PC-9 (cell line): Measurements from ENCODE around the gene ANKS4B. TPM values are rescaled to one million over a fixed set of nuclear protein-coding genes. Genes with fewer than 3 reads are reported as not detected.

Experiments
- BruUV-seq: library from RNA; stranded (reverse); fragments of 400-500 nt; replicated peaks from 2 replicates; lab custom pipeline; 2021; lab: Mats Ljungman, UMichigan
- CTCF ChIA-PET: fragments of 300-600 bp; sonication (Branson Sonifier 250); formaldehyde crosslinking; loops from one replicate; lab custom pipeline; 2022; ENCODE audit warnings: antibody characterized with exemption; lab: Charles Lee
- POLR2A ChIA-PET: fragments of 300-600 bp; sonication (Branson Sonifier 250); formaldehyde crosslinking; loops from one replicate; lab custom pipeline; 2022; ENCODE audit warnings: antibody characterized with exemption; ENCODE audit not compliant: unreplicated experiment; lab: Charles Lee
- DNase-seq, 2 experiments: peaks; one replicate each; pipeline versions ENCODE4 v3.0.0 to v3.0.0-alpha.2; 2015 to 2022; ENCODE audit warnings: mixed read lengths in 1 of 2
- H2AFZ ChIP-seq: fragments of 200-600 bp; sonication (generic); 2 replicates; pipeline ENCODE4 v1.8.1; 2017; ENCODE audit warnings: antibody characterized with exemption
- H3F3A ChIP-seq: fragments of 200-600 bp; sonication (generic); 2 replicates; pipeline ENCODE4 v1.8.1; 2017; ENCODE audit warnings: antibody characterized with exemption, mild to moderate bottlenecking, low read depth; ENCODE audit not compliant: insufficient read depth
- H3K27ac ChIP-seq: fragments of 200-600 bp; sonication (generic); 2 replicates; pipeline ENCODE4 v1.6.1; 2016; ENCODE audit warnings: mixed run types
- H3K27me3 ChIP-seq: fragments of 200-600 bp; sonication (generic); 2 replicates; pipeline ENCODE4 v1.6.1; 2016; ENCODE audit warnings: low read depth, mixed run types; ENCODE audit not compliant: insufficient read depth
- H3K36me3 ChIP-seq: fragments of 200-600 bp; sonication (generic); 2 replicates; pipeline ENCODE4 v1.6.1; 2016; ENCODE audit warnings: low read depth, mixed run types
- H3K4me1 ChIP-seq: fragments of 200-600 bp; sonication (generic); replicated peaks from 2 replicates; pipeline ENCODE4 v1.6.1; 2016; ENCODE audit warnings: mixed run types; ENCODE audit not compliant: insufficient read depth
- H3K4me2 ChIP-seq: fragments of 200-600 bp; sonication (generic); 2 replicates; pipeline ENCODE4 v1.6.1; 2017; ENCODE audit warnings: mixed run types
- H3K4me3 ChIP-seq: fragments of 200-600 bp; sonication (generic); 2 replicates; pipeline ENCODE4 v1.6.1; 2016; ENCODE audit warnings: mixed run types
- H3K79me2 ChIP-seq: fragments of 200-600 bp; sonication (generic); 2 replicates; pipeline ENCODE4 v1.6.1; 2017; ENCODE audit warnings: low read depth, mixed run types
- H3K9me2 ChIP-seq: fragments of 200-600 bp; sonication (generic); 2 replicates; pipeline ENCODE4 v1.8.1; 2017; ENCODE audit warnings: mild to moderate bottlenecking; ENCODE audit not compliant: insufficient read depth
- H3K9me3 ChIP-seq: fragments of 200-600 bp; sonication (generic); 2 replicates; pipeline ENCODE4 v1.8.1; 2016; ENCODE audit warnings: low read depth; ENCODE audit not compliant: insufficient read depth
- H4K20me1 ChIP-seq: fragments of 200-600 bp; sonication (generic); 2 replicates; pipeline ENCODE4 v1.8.1; 2017; ENCODE audit not compliant: insufficient read depth
- EZH2 ChIP-seq: fragments of 200-600 bp; sonication (generic); IDR thresholded peaks from 2 replicates; pipeline ENCODE4 v1.8.0; 2017; ENCODE audit warnings: antibody characterized with exemption, low read depth
- intact Hi-C: fragments of 100-400 bp; cut with micrococcal nuclease; formaldehyde crosslinking; loops from one replicate; pipeline ENCODE4 v1.10.0; 2022; ENCODE audit not compliant: unreplicated experiment
- total RNA-seq: library from RNA; stranded (reverse); gene quantifications from 2 replicates; pipeline ENCODE4 v1.2.3, GENCODE V29; 2021
- TF ChIP-seq, protein P1 (sequence below): fragments of 200-600 bp; sonication (generic); conservative IDR thresholded peaks from 2 replicates; pipeline ENCODE4 v1.6.1; 2017; ENCODE audit warnings: mixed run types, antibody characterized with exemption, mild to moderate bottlenecking, moderate library complexity

ANKS4B gene
- total RNA-seq, 1 experiment from 2014 or later, result not detected

DNA sequence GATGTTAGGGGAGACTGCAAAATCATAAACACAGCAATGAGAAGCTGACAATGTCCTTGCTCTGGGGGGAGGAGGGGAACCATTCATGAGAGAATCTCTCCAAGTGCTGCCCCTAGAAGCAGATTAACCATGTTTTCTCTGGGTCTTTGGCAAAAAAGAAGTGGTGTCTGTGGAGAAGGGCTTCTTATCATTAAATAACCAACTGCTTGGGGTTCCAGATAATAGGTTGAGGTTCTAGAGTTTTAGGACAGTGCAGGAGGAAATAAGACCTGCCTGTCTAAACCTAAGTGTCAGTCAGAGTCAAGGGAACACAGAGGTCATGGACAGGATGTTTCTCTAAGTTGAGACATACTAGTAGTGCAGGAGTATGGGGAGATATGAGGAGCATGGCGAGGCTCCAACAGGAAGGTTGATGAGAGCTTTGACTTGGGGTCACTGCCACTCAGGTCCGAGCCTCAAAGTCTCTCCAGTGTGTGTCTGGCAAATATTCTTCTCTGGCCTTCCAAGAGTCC, 5.1 kb upstream of the ANKS4B start:
- no peaks in the 10 kb centered on the region for H3K79me2 ChIP-seq
- H3K4me2 ChIP-seq, result no peak overlapping the region
- DNase-seq, result no peak
- no peak for TF ChIP-seq EZH2
- TF ChIP-seq, protein P1, sequence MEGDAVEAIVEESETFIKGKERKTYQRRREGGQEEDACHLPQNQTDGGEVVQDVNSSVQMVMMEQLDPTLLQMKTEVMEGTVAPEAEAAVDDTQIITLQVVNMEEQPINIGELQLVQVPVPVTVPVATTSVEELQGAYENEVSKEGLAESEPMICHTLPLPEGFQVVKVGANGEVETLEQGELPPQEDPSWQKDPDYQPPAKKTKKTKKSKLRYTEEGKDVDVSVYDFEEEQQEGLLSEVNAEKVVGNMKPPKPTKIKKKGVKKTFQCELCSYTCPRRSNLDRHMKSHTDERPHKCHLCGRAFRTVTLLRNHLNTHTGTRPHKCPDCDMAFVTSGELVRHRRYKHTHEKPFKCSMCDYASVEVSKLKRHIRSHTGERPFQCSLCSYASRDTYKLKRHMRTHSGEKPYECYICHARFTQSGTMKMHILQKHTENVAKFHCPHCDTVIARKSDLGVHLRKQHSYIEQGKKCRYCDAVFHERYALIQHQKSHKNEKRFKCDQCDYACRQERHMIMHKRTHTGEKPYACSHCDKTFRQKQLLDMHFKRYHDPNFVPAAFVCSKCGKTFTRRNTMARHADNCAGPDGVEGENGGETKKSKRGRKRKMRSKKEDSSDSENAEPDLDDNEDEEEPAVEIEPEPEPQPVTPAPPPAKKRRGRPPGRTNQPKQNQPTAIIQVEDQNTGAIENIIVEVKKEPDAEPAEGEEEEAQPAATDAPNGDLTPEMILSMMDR, result no peak
- no peak overlapping the region for H3K4me3 ChIP-seq
- H2AFZ ChIP-seq, result no peak overlapping the region
- ChIA-PET POLR2A (no interaction called here), CTCF (no interaction called here)
- no peak overlapping the region for H3K27ac ChIP-seq
- H3K4me1 ChIP-seq, result no peaks in the 10 kb centered on the region
- no peaks in the 10 kb centered on the region for H3F3A ChIP-seq
- BruUV-seq, result no TSS peak
- no peaks in the 10 kb centered on the region for H3K36me3 ChIP-seq
- H4K20me1 ChIP-seq, result no peaks in the 10 kb centered on the region
- peaks cover 94% of the 10 kb centered on the region for H3K27me3 ChIP-seq
- H3K9me3 ChIP-seq, result no peaks in the 10 kb centered on the region
- no peaks in the 10 kb centered on the region; the same call in 1 of the 2 replicates for H3K9me2 ChIP-seq
- intact Hi-C loops, result no loop called here

DNA sequence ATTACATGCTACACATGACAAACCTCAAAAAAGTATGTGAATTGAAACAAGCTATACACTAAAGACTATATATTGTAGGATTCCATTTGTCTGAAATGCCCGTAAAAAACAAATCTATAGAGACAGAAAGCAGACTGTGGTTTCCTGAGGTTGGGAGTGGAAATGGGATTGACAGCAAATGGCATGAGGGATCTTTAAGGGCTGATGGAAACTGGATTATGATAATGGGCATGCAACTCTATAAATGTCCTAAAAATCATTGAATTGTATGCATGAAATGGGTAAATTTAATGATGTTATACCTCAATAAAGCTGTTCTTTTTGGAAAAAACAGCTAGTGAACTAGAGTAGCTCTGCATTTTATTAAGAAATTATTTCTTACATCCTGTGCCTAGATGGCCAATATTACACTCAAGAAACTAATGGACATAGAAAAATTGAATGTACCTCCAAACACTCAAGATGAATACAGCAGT, 416 bp upstream of the ANKS4B start:
- Histone ChIP-seq H3K27me3 (peaks cover 95% of the 10 kb centered on the region), H3K4me3 (no peak overlapping the region), H2AFZ (no peak overlapping the region), H3K9me2 (no peaks in the 10 kb centered on the region), H3F3A (no peaks in the 10 kb centered on the region), H3K9me3 (no peaks in the 10 kb centered on the region), H3K27ac (no peak overlapping the region), H3K4me2 (no peak overlapping the region), H3K4me1 (no peaks in the 10 kb centered on the region), H3K36me3 (no peaks in the 10 kb centered on the region), H4K20me1 (no peaks in the 10 kb centered on the region; the same call in 1 of the 2 replicates), H3K79me2 (no peaks in the 10 kb centered on the region)
- BruUV-seq, result no TSS peak
- intact Hi-C loops, result no loop called here
- TF ChIP-seq, protein P1, result no peak
- TF ChIP-seq EZH2, result no peak
- CTCF ChIA-PET, result interaction anchor here (0.7 to 1.3 kb wide), 2 partner anchors 67 to 838 kb away, joined by 3 read pairs; no protein-coding TSS in a partner anchor
- DNase-seq, result no peak
- POLR2A ChIA-PET, result no interaction called here

DNA sequence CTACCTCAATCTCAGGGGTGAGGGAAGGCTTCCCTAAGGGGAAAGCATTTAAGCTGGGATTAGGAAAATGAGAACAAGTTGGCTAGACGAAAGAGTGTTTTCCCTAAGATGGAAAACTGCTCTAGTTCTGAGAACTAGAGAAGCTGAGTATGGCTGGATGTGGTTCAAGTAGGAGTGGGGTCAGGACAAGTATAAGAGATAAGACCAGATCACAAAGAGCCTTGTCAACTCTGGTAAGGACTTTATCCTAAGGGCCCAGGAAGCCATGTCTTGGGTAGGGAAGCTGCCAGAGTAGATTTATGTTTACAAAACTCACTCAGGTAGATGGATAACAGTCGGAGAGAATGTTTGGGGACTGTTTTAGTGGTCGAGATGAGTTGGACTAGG, 1.7 kb downstream of the ANKS4B start:
- TF ChIP-seq EZH2, result no peak
- TF ChIP-seq, protein P1, result no peak
- Histone ChIP-seq H3K9me2 (no peaks in the 10 kb centered on the region), H3K4me2 (no peak overlapping the region), H3K79me2 (no peaks in the 10 kb centered on the region), H3K27ac (no peak overlapping the region), H3K36me3 (no peaks in the 10 kb centered on the region), H3K4me1 (no peaks in the 10 kb centered on the region), H3K27me3 (peaks cover 87% of the 10 kb centered on the region), H3K4me3 (no peak overlapping the region), H3F3A (no peaks in the 10 kb centered on the region), H4K20me1 (no peaks in the 10 kb centered on the region; the same call in 1 of the 2 replicates), H3K9me3 (no peaks in the 10 kb centered on the region), H2AFZ (no peak overlapping the region)
- intact Hi-C loops, result no loop called here
- BruUV-seq, result no TSS peak
- ChIA-PET CTCF (no interaction called here), POLR2A (no interaction called here)
- no peak for DNase-seq
